GM12891 (cell line): ENCODE measurements around the gene ESPNL.
A peak's percentile ranks its signal among the peaks of the same experiment; 100 is the strongest.

Experiments used
- DNase-seq: peaks from one replicate; pipeline ENCODE4 v3.0.0; 2011; ENCODE audit warnings: low spot score; ENCODE audit not compliant: insufficient read length
- FAIRE-seq: peaks from 2 replicates; lab custom pipeline; 2011; peaks lifted over from hg19 to GRCh38; lab: Jason Lieb, UNC
- PAX5 ChIP-seq: IDR thresholded peaks from 2 replicates; pipeline ENCODE4 v1.6.1; 2011; ENCODE audit warnings: low read length, moderate library complexity, mild to moderate bottlenecking; ENCODE audit not compliant: insufficient read depth, severe bottlenecking
- POLR2A ChIP-seq: IDR thresholded peaks from 2 replicates; pipeline ENCODE4 v1.6.1; 2011; ENCODE audit warnings: low read depth, low read length, control low read depth
- POLR2AphosphoS5 ChIP-seq: IDR thresholded peaks from 2 replicates; pipeline ENCODE4 v1.6.1; 2011; ENCODE audit warnings: low read depth, low read length, control low read depth
- POU2F2 ChIP-seq: IDR thresholded peaks from 2 replicates; pipeline ENCODE4 v1.6.1; 2011; ENCODE audit warnings: low read depth, mild to moderate bottlenecking, control low read depth, low read length, moderate library complexity
- SPI1 ChIP-seq: IDR thresholded peaks from 2 replicates; pipeline ENCODE4 v1.6.1; 2011; ENCODE audit warnings: low read depth, low read length, control low read depth
- TAF1 ChIP-seq: IDR thresholded peaks from 2 replicates; pipeline ENCODE4 v1.6.1; 2011; ENCODE audit warnings: low read depth, low read length, control low read depth

The ESPNL gene

GRCh38 chr2:238151628-238152235 is 51.6 kb downstream of the ESPNL start:
- FAIRE-seq, result no peak
- TF ChIP-seq POU2F2, result no peak
- TF ChIP-seq TAF1, result no peak
- no peak for TF ChIP-seq PAX5
- no peak for TF ChIP-seq POLR2A
- no peak for TF ChIP-seq POLR2AphosphoS5
- no peak for TF ChIP-seq SPI1
- no peak for DNase-seq

GRCh38 chr2:238152771-238153688 is 52.9 kb downstream of the ESPNL start:
- DNase-seq, result no peak
- TF ChIP-seq TAF1 (no peak), POLR2A (no peak), POLR2AphosphoS5 (no peak), SPI1 (no peak), PAX5 (no peak), POU2F2 (no peak)
- FAIRE-seq, result no peak

DNA sequence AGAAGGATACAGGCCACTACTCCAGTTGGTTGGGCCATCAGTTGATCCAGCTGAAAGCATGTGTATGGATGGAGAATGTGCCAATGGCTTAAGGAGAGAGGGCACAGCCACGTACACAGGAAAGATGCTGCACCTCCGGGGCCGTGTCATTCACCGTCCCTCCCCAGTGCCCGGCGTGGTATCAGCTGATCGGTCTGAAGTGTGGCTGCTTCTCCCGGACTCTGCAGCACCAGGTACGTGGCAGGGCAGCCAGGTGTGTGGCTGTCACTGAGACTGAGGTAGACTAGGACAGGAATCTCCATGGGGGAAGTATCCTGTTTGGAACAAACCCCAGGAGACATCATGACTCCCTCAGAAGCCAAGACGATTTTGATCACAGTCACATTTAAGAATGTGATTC is 54.4 kb downstream of the ESPNL start:
- no peak for FAIRE-seq
- no peak for DNase-seq
- no peak for TF ChIP-seq POLR2AphosphoS5
- no peak for TF ChIP-seq PAX5
- no peak for TF ChIP-seq POLR2A
- no peak for TF ChIP-seq POU2F2
- TF ChIP-seq SPI1, result no peak
- TF ChIP-seq TAF1, result no peak

DNA sequence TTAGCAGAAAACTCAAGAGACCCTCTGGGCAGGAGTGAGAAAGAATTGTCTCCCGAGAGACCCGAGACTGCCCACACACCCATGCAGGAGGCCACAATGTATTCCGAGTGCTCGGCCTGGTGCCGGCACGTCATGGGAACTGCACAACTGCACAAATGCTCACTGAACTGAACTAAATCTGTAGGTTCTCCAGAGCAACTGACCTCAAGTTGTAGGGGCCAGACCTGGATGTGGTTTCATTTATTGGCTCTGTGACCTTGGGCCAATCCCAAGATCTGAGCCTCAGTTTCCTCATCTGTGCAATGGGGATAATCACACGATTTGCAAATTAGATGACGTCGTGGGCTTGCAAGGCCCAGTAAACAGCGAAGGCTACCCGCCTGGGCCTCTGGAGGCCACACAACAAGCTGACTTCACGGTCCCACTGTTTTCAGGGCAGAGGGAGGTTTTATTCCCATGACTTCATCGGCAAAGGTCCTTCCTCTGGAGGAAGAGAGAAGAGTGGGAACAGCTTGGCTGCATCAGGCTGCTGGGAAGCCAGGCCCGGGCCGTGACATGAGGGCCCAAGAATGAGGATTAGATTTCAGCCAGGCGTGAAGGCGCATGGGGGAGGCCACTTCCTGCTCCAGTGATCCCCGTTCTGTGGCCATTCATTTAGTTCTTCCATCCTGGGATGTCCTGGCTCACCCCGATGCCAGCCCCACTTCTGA is 55.1 kb downstream of the ESPNL start:
- FAIRE-seq (no peak), DNase-seq (no peak)

DNA sequence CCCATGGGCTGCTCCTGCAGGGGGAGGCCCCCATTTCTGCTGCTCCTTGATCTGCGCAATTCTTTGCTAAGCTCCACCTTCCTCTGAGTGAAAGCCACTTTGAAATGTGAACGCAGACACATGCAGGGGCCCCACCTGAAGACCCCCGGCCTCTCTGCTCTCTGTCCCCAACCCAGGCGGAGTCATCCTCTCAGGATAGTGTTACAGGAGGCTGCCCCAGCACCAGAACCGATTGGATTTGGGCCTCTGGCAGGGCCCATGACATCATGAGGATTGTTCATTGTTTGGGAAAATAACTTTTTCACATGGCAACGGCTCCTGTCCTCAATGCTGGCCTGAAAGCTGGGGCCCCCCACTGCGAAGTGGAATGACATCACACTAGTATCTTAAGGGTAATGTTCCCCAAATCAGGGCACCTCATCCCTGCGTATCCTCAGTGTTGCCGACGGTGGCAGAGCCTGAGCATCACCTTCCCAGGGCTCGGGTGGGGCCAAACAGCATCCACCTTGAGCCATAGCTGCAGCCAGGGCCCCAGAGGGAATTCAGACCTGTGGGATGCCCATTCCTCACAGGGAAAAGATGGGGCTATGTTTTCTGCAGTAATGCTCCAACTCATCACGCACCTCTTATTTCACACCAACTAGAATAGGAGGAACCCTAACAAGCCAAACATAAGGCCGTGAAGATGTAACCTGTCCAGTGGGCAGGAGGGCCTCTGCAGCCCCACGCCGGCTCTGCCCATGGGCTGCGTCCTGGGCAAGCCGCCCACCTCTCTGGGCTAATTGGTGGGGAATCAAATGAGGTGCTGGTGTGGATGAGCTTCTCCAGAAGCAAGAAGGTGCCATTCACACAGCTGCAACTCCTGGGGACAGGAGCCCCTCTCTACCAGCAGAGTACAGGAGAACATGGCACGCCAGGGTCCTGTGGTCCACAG is 55.9 kb downstream of the ESPNL start:
- no peak for FAIRE-seq
- no peak for DNase-seq
- TF ChIP-seq SPI1 (no peak), POLR2AphosphoS5 (no peak)

More for the DNA sequence above, 55.1 kb downstream of the ESPNL start:
- TF ChIP-seq POLR2A, result no peak
- TF ChIP-seq PAX5, result no peak
- TF ChIP-seq SPI1, result no peak
- no peak for TF ChIP-seq POU2F2
- no peak for TF ChIP-seq POLR2AphosphoS5
- no peak for TF ChIP-seq TAF1

DNA sequence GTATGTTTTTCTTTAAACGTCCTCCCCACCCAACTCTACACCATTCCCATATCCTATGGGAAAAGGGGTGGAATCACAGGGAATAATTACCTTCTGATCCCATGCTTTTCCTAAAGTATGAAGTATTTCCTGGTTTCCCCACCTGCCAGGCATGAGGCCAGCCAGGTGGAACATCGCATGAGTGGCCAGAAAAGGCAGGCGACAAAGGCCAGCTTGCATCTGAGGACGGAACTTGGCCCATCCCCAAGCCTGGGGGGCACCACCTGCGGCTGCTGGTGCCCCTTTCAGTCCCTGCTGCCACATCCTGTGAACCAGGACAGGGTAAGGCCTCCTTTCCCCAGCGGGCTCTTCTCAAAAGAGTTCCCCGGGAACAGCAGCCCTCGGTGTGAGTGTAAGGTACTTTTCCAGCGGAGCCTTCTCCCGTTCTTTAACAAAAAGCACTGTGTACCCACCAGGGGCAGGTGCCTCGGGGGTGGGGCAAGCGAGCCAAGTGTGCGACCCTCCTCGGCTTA is 57.4 kb downstream of the ESPNL start:
- DNase-seq (no peak), FAIRE-seq (no peak)
- no peak for TF ChIP-seq POLR2A
- TF ChIP-seq POLR2AphosphoS5, result no peak
- TF ChIP-seq PAX5, result no peak
- no peak for TF ChIP-seq SPI1
- TF ChIP-seq POU2F2, result no peak
- no peak for TF ChIP-seq TAF1

DNA sequence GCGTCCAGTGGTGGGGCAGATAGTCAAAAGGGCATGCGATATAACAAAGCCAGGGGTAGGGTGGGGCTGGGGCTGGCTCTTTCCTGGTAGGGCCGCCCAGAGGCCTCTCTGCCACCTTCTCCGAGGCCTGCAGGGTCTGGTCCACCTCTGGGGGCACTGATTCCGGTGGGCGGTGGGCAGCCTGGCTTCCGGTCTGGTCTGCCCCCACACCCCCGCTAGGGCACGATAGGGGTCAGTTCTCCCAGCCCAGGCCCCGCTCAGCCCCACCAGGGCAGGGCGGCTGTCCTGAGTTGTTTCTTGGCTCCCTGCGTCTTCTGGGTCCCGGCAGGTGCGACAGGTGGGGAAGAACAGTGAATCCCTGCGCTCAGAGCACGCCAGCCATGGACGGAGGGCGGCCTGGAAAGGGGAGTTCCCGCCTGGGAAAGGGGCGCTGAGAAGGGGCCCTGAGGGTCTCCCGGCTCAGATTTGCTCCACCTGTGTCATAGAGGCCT is 57.9 kb downstream of the ESPNL start:
- DNase-seq, result no peak
- FAIRE-seq, result no peak
- TF ChIP-seq SPI1, result no peak
- TF ChIP-seq POLR2AphosphoS5, result no peak
- no peak for TF ChIP-seq TAF1
- TF ChIP-seq PAX5, result no peak
- TF ChIP-seq POU2F2, result no peak
- TF ChIP-seq POLR2A, result no peak

DNA sequence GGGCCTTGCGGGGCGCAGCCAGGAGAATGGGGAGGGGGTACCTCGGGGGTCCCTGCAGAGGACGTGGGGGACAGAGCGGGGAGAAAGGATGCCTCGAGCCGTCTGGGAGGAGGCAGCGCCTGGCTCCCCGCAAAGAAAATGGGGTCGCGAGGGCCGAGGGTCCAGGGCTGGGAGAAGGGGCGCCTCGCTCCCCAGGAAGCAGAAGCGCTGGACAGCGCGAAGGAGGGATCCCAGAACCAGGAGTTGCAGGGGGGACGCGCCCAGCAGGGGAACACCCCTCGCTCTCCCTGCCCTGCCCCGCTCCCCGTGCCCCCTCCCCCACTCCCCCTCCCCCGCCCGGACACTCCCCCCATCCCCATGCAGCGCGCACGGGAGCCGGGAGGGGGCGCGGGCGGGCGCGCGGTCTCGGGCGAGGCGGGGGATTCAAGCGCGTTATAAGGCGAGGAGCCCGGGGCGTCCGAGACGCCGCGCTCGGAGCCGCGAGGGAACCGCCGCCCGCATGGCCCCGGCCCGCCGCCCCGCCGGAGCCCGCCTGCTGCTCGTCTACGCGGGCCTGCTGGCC is 58.5 kb downstream of the ESPNL start, which contains the start of gene ERFE:
TSS of gene ERFE (plus strand) at position 462 of the 562 bp plus-strand sequence. CDS start at position 500, 38 bp downstream.
- no peak for FAIRE-seq
- no peak for TF ChIP-seq PAX5
- TF ChIP-seq POU2F2, result no peak
- TF ChIP-seq SPI1, result no peak
- TF ChIP-seq POLR2AphosphoS5, result no peak
- no peak for TF ChIP-seq POLR2A
- TF ChIP-seq TAF1, result no peak
- DNase-seq, result peak; percentile 84
